OCI-LY1 (cell line): ENCODE results near the gene LSAMP.

Experiments used
- H2AFZ ChIP-seq: fragments of 200-600 bp; sonication (generic), shearing (Covaris generic); 2 replicates; pipeline ENCODE4 v1.6.0; 2014; ENCODE audit warnings: antibody characterized with exemption, mild to moderate bottlenecking, low read length
- H3F3A ChIP-seq: fragments of 200-600 bp; sonication (generic), shearing (Covaris generic); 2 replicates; pipeline ENCODE4 v1.6.0; 2014; ENCODE audit warnings: mild to moderate bottlenecking, antibody characterized with exemption, low read length, moderate library complexity; ENCODE audit not compliant: insufficient read depth
- H3K27ac ChIP-seq: fragments of 200-600 bp; sonication (generic); 2 replicates; pipeline ENCODE4 v1.5.1; 2014; ENCODE audit warnings: low read length, mixed run types, mild to moderate bottlenecking, low read depth; ENCODE audit not compliant: poor library complexity, severe bottlenecking
- H3K27me3 ChIP-seq: fragments of 200-600 bp; sonication (generic); 2 replicates; pipeline ENCODE4 v1.6.0; 2014; ENCODE audit warnings: antibody characterized with exemption, mild to moderate bottlenecking, low read length, moderate library complexity; ENCODE audit not compliant: insufficient read depth
- H3K36me3 ChIP-seq: fragments of 200-600 bp; sonication (generic); 2 replicates; pipeline ENCODE4 v1.6.1; 2014; ENCODE audit warnings: mild to moderate bottlenecking, antibody characterized with exemption, low read length, moderate library complexity, mixed read lengths; ENCODE audit not compliant: insufficient read depth
- H3K4me1 ChIP-seq: fragments of 200-600 bp; sonication (generic); 2 replicates; pipeline ENCODE4 v1.5.1; 2014; ENCODE audit warnings: mild to moderate bottlenecking, low read length, moderate library complexity; ENCODE audit not compliant: insufficient read depth, severe bottlenecking
- H3K4me2 ChIP-seq: fragments of 200-600 bp; sonication (generic), shearing (Covaris generic); 2 replicates; pipeline ENCODE4 v1.6.1; 2014; ENCODE audit warnings: low read length
- H3K4me3 ChIP-seq: fragments of 200-600 bp; sonication (generic); 2 replicates; pipeline ENCODE4 v1.5.1; 2014; ENCODE audit warnings: low read length, low read depth, mild to moderate bottlenecking, mixed read lengths; ENCODE audit not compliant: poor library complexity, severe bottlenecking
- H3K79me2 ChIP-seq: fragments of 200-600 bp; shearing (Covaris generic); 2 replicates; pipeline ENCODE4 v1.6.1; 2016; ENCODE audit warnings: mixed run types, low read length, mixed read lengths; ENCODE audit not compliant: insufficient read depth
- H3K9ac ChIP-seq: fragments of 200-600 bp; sonication (generic), shearing (Covaris generic); 2 replicates; pipeline ENCODE4 v1.6.1; 2014; ENCODE audit warnings: mild to moderate bottlenecking, low read length, mixed read lengths
- H3K9me2 ChIP-seq: fragments of 200-600 bp; sonication (generic), shearing (Covaris generic); 2 replicates; pipeline ENCODE4 v1.6.1; 2014; ENCODE audit warnings: low read depth, mild to moderate bottlenecking, low read length, mixed read lengths
- H3K9me3 ChIP-seq: fragments of 200-600 bp; shearing (Covaris generic); 2 replicates; pipeline ENCODE4 v1.6.1; 2014; ENCODE audit warnings: low read length, mixed read lengths
- H4K20me1 ChIP-seq: fragments of 200-600 bp; sonication (generic), shearing (Covaris generic); 2 replicates; pipeline ENCODE4 v1.6.0; 2016; ENCODE audit warnings: mild to moderate bottlenecking, low read length; ENCODE audit not compliant: insufficient read depth
- CTCF ChIP-seq: fragments of 200-600 bp; sonication (generic), shearing (Covaris generic); IDR thresholded peaks from 2 replicates; pipeline ENCODE4 v1.5.1; 2017; ENCODE audit warnings: mild to moderate bottlenecking, antibody characterized with exemption, low read length, moderate library complexity, mixed read lengths
- EZH2 ChIP-seq: fragments of 200-600 bp; sonication (generic), shearing (Covaris generic); IDR thresholded peaks from 2 replicates; pipeline ENCODE4 v1.8.0; 2017; ENCODE audit warnings: borderline replicate concordance, mixed run types, mild to moderate bottlenecking, antibody characterized with exemption, low read length, moderate library complexity, mixed read lengths

Gene LSAMP

GRCh38 chr3:116153174-116153573 lies 292.1 kb downstream of the LSAMP start:
- H3K4me2 ChIP-seq: no peak overlapping the region

GRCh38 chr3:116150655-116151167 lies 294.6 kb downstream of the LSAMP start:
- no peaks in the 10 kb centered on the region for H3K27me3 ChIP-seq
- no peaks in the 10 kb centered on the region for H3K9me3 ChIP-seq
- no peaks in the 10 kb centered on the region for H3F3A ChIP-seq
- no peak overlapping the region for H3K4me3 ChIP-seq
- no peak overlapping the region for H3K9ac ChIP-seq
- no peaks in the 10 kb centered on the region for H4K20me1 ChIP-seq
- no peak for TF ChIP-seq CTCF
- no peak for TF ChIP-seq EZH2
- no peak overlapping the region for H3K4me2 ChIP-seq
- no peaks in the 10 kb centered on the region for H3K9me2 ChIP-seq
- no peak overlapping the region for H2AFZ ChIP-seq
- no peaks in the 10 kb centered on the region for H3K4me1 ChIP-seq
- no peak overlapping the region for H3K27ac ChIP-seq
- no peaks in the 10 kb centered on the region for H3K79me2 ChIP-seq
- H3K36me3 ChIP-seq: no peaks in the 10 kb centered on the region

More at GRCh38 chr3:116153174-116153573, 292.1 kb downstream of the LSAMP start:
- Histone ChIP-seq H3F3A (no peaks in the 10 kb centered on the region), H3K4me3 (no peak overlapping the region), H3K9me2 (no peaks in the 10 kb centered on the region), H3K9me3 (no peaks in the 10 kb centered on the region), H3K9ac (no peak overlapping the region), H3K36me3 (no peaks in the 10 kb centered on the region), H3K27ac (no peak overlapping the region), H3K79me2 (no peaks in the 10 kb centered on the region), H2AFZ (no peak overlapping the region), H4K20me1 (no peaks in the 10 kb centered on the region), H3K4me1 (no peaks in the 10 kb centered on the region), H3K27me3 (no peaks in the 10 kb centered on the region)
- TF ChIP-seq EZH2 (no peak), CTCF (no peak)

- no peaks in the 10 kb centered on the region for H3K9me2 ChIP-seq
- H3K79me2 ChIP-seq: no peaks in the 10 kb centered on the region
- H3K27ac ChIP-seq: no peak overlapping the region
- H3K9ac ChIP-seq: no peak overlapping the region
- H3K4me2 ChIP-seq: no peak overlapping the region
- H3K9me3 ChIP-seq: no peaks in the 10 kb centered on the region
- TF ChIP-seq CTCF: no peak
- H4K20me1 ChIP-seq: no peaks in the 10 kb centered on the region
- no peaks in the 10 kb centered on the region for H3K36me3 ChIP-seq
- no peak overlapping the region for H3K4me3 ChIP-seq
- H3K27me3 ChIP-seq: no peaks in the 10 kb centered on the region
- H3K4me1 ChIP-seq: no peaks in the 10 kb centered on the region
- H3F3A ChIP-seq: no peaks in the 10 kb centered on the region
- no peak overlapping the region for H2AFZ ChIP-seq
These were observed 296.1 kb downstream of the LSAMP start for GRCh38 chr3:116148881-116149851.
